HepG2 (cell line): Measurements from ENCODE around the gene RAD9A. TPM values are rescaled to one million over a fixed set of nuclear protein-coding genes. Genes with fewer than 3 reads are reported as not detected.

Source experiments
- ATAC-seq: fragments of 200-7000 bp; cut with Tn5 transposase; 3 replicates; pipeline ENCODE4 v1.9.1; 2020; ENCODE audit warnings: mild to moderate bottlenecking, moderate library complexity
- BruUV-seq: library from RNA; stranded (reverse); fragments of 400-500 nt; replicated peaks from 2 replicates; lab custom pipeline; 2021; lab: Mats Ljungman, UMichigan
- CTCF ChIA-PET: fragments of 300-600 bp; formaldehyde crosslinking; extraction: SDS; loops from one replicate; lab custom pipeline; 2021; ENCODE audit warnings: low total read pairs, inconsistent platforms, low intra/inter-chr PET ratio; lab: Yijun Ruan, JAX
- POLR2A ChIA-PET: fragments of 350-600 bp; sonication (Branson Sonifier 250); formaldehyde crosslinking; loops from one replicate; lab custom pipeline; 2020; ENCODE audit warnings: antibody characterized with exemption, inconsistent platforms; lab: Yijun Ruan, JAX
- DNase-seq: peaks from one replicate; pipeline ENCODE4 v3.0.0-alpha.2; 2015; ENCODE audit warnings: low spot score
- FAIRE-seq: peaks from 3 replicates; lab custom pipeline; 2011; peaks lifted over from hg19 to GRCh38; lab: Jason Lieb, UNC
- H2AFZ ChIP-seq: one replicate; pipeline ENCODE4 v1.6.1; 2011; ENCODE audit warnings: low read length, inconsistent platforms
- H3K27ac ChIP-seq: fragments of 300-600 bp; 3 replicates; pipeline ENCODE4 v1.8.0; 2011; ENCODE audit warnings: mixed run types, mild to moderate bottlenecking, mixed read lengths, low read length, inconsistent platforms; ENCODE audit not compliant: insufficient read depth; ENCODE audit errors: extremely low read length
- H3K27me3 ChIP-seq, 2 experiments: fragments of 200-600 bp in 1 of 2; 2 replicates in 1 of 2; 3 replicates in 1 of 2; pipeline versions ENCODE4 v1.6.0 to v1.8.0; 2011; ENCODE audit warnings: low read length in 2 of 2, mild to moderate bottlenecking in 2 of 2, moderate library complexity in 2 of 2, inconsistent platforms in 1 of 2; ENCODE audit not compliant: insufficient read depth in 2 of 2, control insufficient read depth in 1 of 2
- H3K36me3 ChIP-seq, 2 experiments: fragments of 200-600 bp in 1 of 2; replicated peaks in 1 of 2; 2 replicates in 1 of 2; 3 replicates in 1 of 2; pipeline versions ENCODE4 v1.5.1 to v1.8.0; 2011; ENCODE audit warnings: low read length in 2 of 2, inconsistent platforms in 1 of 2; ENCODE audit not compliant: insufficient read depth in 2 of 2, control insufficient read depth in 1 of 2
- H3K4me1 ChIP-seq: 2 replicates; pipeline ENCODE4 v1.5.1; 2012; ENCODE audit warnings: low read length, inconsistent platforms; ENCODE audit not compliant: insufficient read depth
- H3K4me2 ChIP-seq: 2 replicates; pipeline ENCODE4 v1.6.0; 2011; ENCODE audit warnings: low read depth, low read length, inconsistent platforms
- H3K4me3 ChIP-seq, 3 experiments: fragments of 200-600 bp in 1 of 3; sonication (generic), shearing (Covaris generic) in 1 of 3; replicated peaks in 1 of 3; 2 replicates each; pipeline ENCODE4 v1.5.1; 2011 to 2016; ENCODE audit warnings: low read length in 3 of 3, inconsistent platforms in 2 of 3, low read depth in 2 of 3, mild to moderate bottlenecking in 2 of 3, control low read depth in 1 of 3, mixed read lengths in 1 of 3; ENCODE audit not compliant: insufficient read depth in 1 of 3
- H3K79me2 ChIP-seq: one replicate; pipeline ENCODE4 v1.6.1; 2011; ENCODE audit warnings: low read length, inconsistent platforms; ENCODE audit not compliant: insufficient read depth
- H3K9ac ChIP-seq: 2 replicates; pipeline ENCODE4 v1.6.0; 2011; ENCODE audit warnings: mild to moderate bottlenecking, low read depth, low read length, inconsistent platforms; ENCODE audit not compliant: insufficient read depth
- H3K9me3 ChIP-seq: 2 replicates; pipeline ENCODE4 v1.5.1; 2012; ENCODE audit warnings: mild to moderate bottlenecking, low read length
- H4K20me1 ChIP-seq: 2 replicates; pipeline ENCODE4 v1.6.0; 2011; ENCODE audit warnings: inconsistent platforms, mild to moderate bottlenecking, low read length, moderate library complexity; ENCODE audit not compliant: insufficient read depth
- ATM ChIP-seq: fragments of 450-650 bp; IDR thresholded peaks from 2 replicates; pipeline ENCODE4 v1.7.1; 2017; ENCODE audit warnings: mild to moderate bottlenecking, borderline replicate concordance
- CBX1 ChIP-seq: IDR thresholded peaks from one replicate; pipeline ENCODE4 v1.6.1; 2016; ENCODE audit warnings: antibody characterized with exemption, low read depth
- CHCHD3 ChIP-seq: sonication (generic); formaldehyde crosslinking; IDR thresholded peaks from 2 replicates; pipeline ENCODE4 v1.8.0; 2022; ENCODE audit warnings: mild to moderate bottlenecking, missing genetic modification reagents, moderate library complexity
- SRSF9 ChIP-seq: fragments of 200-400 bp; formaldehyde crosslinking; IDR thresholded peaks from 2 replicates; pipeline ENCODE4 v1.6.1; 2018; ENCODE audit warnings: borderline replicate concordance, mild to moderate bottlenecking, low read depth, low read length; ENCODE audit not compliant: insufficient read depth, poor library complexity, severe bottlenecking
- ZFX ChIP-seq: sonication (generic); formaldehyde crosslinking; IDR thresholded peaks from 2 replicates; pipeline ENCODE4 v1.4.0; 2020; ENCODE audit warnings: mild to moderate bottlenecking, low read depth, missing genetic modification reagents, moderate library complexity
- ZNF136 ChIP-seq: sonication (generic); formaldehyde crosslinking; IDR thresholded peaks from 2 replicates; pipeline ENCODE4 v1.8.1; 2022; ENCODE audit warnings: low read depth, mild to moderate bottlenecking, moderate library complexity, missing genetic modification reagents
- ZNF263 ChIP-seq: sonication (generic); formaldehyde crosslinking; IDR thresholded peaks from 2 replicates; pipeline ENCODE4 v1.4.0; 2020; ENCODE audit warnings: missing genetic modification reagents
- ZSCAN30 ChIP-seq: sonication (generic); formaldehyde crosslinking; IDR thresholded peaks from 2 replicates; pipeline ENCODE4 v1.5.0; 2020; ENCODE audit warnings: mild to moderate bottlenecking, missing genetic modification reagents
- WGBS: methylation state at CpG from one replicate; pipeline ENCODE4 v1.1.6; 2017; ENCODE audit warnings: low lambda C conversion rate; 5-methylcytosine and 5-hydroxymethylcytosine counted together
- in situ Hi-C: cut with HindIII; loops from 2 replicates; pipeline ENCODE4 v1.10.0; 2017; ENCODE audit warnings: low pct_unique_long_range_greater_than_20kb; ENCODE audit not compliant: extremely low pct_ligation_motif_present
- intact Hi-C: fragments of 100-400 bp; cut with micrococcal nuclease; formaldehyde crosslinking; loops from one replicate; pipeline ENCODE4 v1.10.0; 2022; ENCODE audit not compliant: unreplicated experiment
- polyA plus RNA-seq, 8 experiments: library from polyadenylated mRNA; depleted of rRNA in 3 of 8; stranded (reverse) in 7 of 8; unstranded in 1 of 8; fragments of >200 nt; fragmentation: Illumina TruSeq in 4 of 8; extraction: Trizol in 4 of 8; gene quantifications; 2 replicates each; pipeline versions ENCODE4 v1.2.1 to v1.2.3, GENCODE V29; 2011 to 2016; ENCODE audit warnings: low read depth in 4 of 8, missing spikeins in 1 of 8, mixed read lengths in 1 of 8; ENCODE audit not compliant: insufficient read depth in 1 of 8
- total RNA-seq, 5 experiments: library from RNA; depleted of rRNA; stranded (reverse); fragments of >200 nt; fragmentation: Illumina TruSeq; extraction: Trizol; gene quantifications; 2 replicates each; pipeline ENCODE4 v1.2.3, GENCODE V29; 2016; ENCODE audit warnings: low read depth in 1 of 5
- TF ChIP-seq, protein P1 (sequence below): sonication (generic); formaldehyde crosslinking; IDR thresholded peaks from 2 replicates; pipeline ENCODE4 v1.8.1; 2023; ENCODE audit warnings: missing genetic modification reagents, mild to moderate bottlenecking, borderline replicate concordance
- TF ChIP-seq, protein P2 (sequence below): IDR thresholded peaks from 2 replicates; pipeline ENCODE4 v1.4.0; 2020; ENCODE audit warnings: mild to moderate bottlenecking, missing genetic modification reagents
- TF ChIP-seq, protein P3 (sequence below): sonication (generic); formaldehyde crosslinking; IDR thresholded peaks from 2 replicates; pipeline ENCODE4 v1.5.1; 2020; ENCODE audit warnings: mild to moderate bottlenecking, moderate library complexity, missing genetic modification reagents
- TF ChIP-seq, protein P4 (sequence below): IDR thresholded peaks from 2 replicates; pipeline ENCODE4 v1.6.1; 2016; ENCODE audit warnings: missing biosample characterization, missing genetic modification reagents, low read depth

The RAD9A gene
- total and polyA plus RNA-seq, 2 of the 13 experiments (the other 11 are each of a cell fraction or from before 2014, with no cell fraction given) = 10.1 to 15.7 TPM

DNA sequence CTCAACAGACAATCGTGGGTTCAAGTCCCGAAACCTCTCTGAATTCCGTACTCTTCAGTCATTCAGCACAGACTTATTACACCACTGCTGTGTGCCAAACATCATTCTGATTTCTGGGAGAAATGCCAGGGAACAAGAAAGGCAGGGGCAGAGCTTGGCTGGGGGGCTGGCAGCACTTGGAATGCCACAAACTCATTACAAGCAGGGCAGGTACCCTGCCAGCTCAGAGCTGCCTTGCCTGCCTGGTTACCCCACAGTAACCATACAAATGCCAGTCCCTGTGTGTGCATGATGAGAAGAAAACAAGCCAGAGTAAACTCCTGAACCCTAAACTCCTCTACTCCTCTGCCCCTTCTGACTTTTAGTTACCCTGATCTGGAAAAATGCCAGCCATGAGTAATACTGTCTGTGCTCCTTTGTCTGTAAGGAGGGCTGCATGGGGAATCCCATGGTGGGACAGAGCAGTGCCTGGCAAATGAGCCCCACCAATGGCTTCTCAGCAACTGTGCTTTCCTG lies 6.9 kb upstream of the RAD9A start:
- H3K9ac ChIP-seq = no peak overlapping the region
- intact Hi-C loops = loop anchor here (10.0 kb wide), 1 partner anchor 140 kb away; no protein-coding TSS in a partner anchor
- no peak for TF ChIP-seq ZSCAN30
- no peak for TF ChIP-seq ZNF136
- no peak for TF ChIP-seq SRSF9
- TF ChIP-seq CBX1 = no peak
- TF ChIP-seq ZNF263 (CRISPR knock-in tag) = no peak
- TF ChIP-seq ZFX (CRISPR knock-in tag) = no peak
- no peak for TF ChIP-seq ATM
- TF ChIP-seq, protein P1, sequence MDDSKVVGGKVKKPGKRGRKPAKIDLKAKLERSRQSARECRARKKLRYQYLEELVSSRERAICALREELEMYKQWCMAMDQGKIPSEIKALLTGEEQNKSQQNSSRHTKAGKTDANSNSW (CRISPR knock-in tag) = no peak
- TF ChIP-seq, protein P2, sequence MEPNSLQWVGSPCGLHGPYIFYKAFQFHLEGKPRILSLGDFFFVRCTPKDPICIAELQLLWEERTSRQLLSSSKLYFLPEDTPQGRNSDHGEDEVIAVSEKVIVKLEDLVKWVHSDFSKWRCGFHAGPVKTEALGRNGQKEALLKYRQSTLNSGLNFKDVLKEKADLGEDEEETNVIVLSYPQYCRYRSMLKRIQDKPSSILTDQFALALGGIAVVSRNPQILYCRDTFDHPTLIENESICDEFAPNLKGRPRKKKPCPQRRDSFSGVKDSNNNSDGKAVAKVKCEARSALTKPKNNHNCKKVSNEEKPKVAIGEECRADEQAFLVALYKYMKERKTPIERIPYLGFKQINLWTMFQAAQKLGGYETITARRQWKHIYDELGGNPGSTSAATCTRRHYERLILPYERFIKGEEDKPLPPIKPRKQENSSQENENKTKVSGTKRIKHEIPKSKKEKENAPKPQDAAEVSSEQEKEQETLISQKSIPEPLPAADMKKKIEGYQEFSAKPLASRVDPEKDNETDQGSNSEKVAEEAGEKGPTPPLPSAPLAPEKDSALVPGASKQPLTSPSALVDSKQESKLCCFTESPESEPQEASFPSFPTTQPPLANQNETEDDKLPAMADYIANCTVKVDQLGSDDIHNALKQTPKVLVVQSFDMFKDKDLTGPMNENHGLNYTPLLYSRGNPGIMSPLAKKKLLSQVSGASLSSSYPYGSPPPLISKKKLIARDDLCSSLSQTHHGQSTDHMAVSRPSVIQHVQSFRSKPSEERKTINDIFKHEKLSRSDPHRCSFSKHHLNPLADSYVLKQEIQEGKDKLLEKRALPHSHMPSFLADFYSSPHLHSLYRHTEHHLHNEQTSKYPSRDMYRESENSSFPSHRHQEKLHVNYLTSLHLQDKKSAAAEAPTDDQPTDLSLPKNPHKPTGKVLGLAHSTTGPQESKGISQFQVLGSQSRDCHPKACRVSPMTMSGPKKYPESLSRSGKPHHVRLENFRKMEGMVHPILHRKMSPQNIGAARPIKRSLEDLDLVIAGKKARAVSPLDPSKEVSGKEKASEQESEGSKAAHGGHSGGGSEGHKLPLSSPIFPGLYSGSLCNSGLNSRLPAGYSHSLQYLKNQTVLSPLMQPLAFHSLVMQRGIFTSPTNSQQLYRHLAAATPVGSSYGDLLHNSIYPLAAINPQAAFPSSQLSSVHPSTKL (CRISPR knock-in tag) = no peak
- TF ChIP-seq, protein P3, sequence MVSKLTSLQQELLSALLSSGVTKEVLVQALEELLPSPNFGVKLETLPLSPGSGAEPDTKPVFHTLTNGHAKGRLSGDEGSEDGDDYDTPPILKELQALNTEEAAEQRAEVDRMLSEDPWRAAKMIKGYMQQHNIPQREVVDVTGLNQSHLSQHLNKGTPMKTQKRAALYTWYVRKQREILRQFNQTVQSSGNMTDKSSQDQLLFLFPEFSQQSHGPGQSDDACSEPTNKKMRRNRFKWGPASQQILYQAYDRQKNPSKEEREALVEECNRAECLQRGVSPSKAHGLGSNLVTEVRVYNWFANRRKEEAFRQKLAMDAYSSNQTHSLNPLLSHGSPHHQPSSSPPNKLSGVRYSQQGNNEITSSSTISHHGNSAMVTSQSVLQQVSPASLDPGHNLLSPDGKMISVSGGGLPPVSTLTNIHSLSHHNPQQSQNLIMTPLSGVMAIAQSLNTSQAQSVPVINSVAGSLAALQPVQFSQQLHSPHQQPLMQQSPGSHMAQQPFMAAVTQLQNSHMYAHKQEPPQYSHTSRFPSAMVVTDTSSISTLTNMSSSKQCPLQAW (CRISPR knock-in tag) = no peak
- TF ChIP-seq, protein P4, sequence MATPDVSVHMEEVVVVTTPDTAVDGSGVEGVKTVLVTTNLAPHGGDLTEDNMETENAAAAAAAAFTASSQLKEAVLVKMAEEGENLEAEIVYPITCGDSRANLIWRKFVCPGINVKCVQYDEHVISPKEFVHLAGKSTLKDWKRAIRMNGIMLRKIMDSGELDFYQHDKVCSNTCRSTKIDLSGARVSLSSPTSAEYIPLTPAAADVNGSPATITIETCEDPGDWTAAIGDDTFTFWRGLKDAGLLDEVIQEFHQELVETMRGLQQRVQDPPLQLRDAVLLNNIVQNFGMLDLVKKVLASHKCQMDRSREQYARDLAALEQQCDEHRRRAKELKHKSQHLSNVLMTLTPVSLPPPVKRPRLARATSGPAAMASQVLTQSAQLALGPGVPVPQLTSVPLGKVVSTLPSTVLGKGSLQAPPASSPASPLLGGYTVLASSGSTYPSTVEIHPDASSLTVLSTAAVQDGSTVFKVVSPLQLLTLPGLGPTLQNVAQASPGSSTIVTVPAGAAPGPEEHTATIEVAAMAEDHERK (CRISPR knock-in tag) = no peak
- no peak for TF ChIP-seq CHCHD3 (CRISPR knock-in tag)
- H2AFZ ChIP-seq = no peak overlapping the region
- peaks cover 33% of the 10 kb centered on the region for H3K4me1 ChIP-seq
- no peak for DNase-seq
- WGBS = no CpG with 5 or more reads among the region's 3 CpGs
- H3K79me2 ChIP-seq = no peaks in the 10 kb centered on the region
- no peaks in the 10 kb centered on the region for H4K20me1 ChIP-seq
- no peak overlapping the region for H3K4me3 ChIP-seq
- in situ Hi-C loops = loop anchor here (5.0 kb wide), 2 partner anchors 33 to 123 kb away; partner anchors contain the start of gene POLD4
- H3K9me3 ChIP-seq = no peaks in the 10 kb centered on the region
- no peak for ATAC-seq
- no peak for FAIRE-seq
- H3K4me2 ChIP-seq = no peak overlapping the region
- ChIA-PET CTCF (no interaction called here), POLR2A (interaction anchor here (18.5 kb wide), 1 partner anchor 31 kb away, joined by 365 read pairs; the partner anchor contains the start of gene POLD4)
- no TSS peak for BruUV-seq
- H3K27ac ChIP-seq = no peak overlapping the region
- H3K27me3 ChIP-seq = peaks cover 1 to 38% of the 10 kb centered on the region in 2 experiments; a peak in 3 of 5 replicates
- H3K36me3 ChIP-seq = no peaks in the 10 kb centered on the region
